H1 (cell line): ENCODE measurements around the gene ORC5. TPM values are rescaled to one million over a fixed set of nuclear protein-coding genes. Genes with fewer than 3 reads are reported as not detected.

ENCODE experiments used
- CTCF ChIA-PET: fragments of 300-600 bp; sonication (Branson Sonifier 250); formaldehyde crosslinking; loops from one replicate; lab custom pipeline; 2021; ENCODE audit not compliant: partially characterized antibody; lab: Charles Lee
- POLR2A ChIA-PET: fragments of 300-600 bp; sonication (Branson Sonifier 250); formaldehyde crosslinking; loops from one replicate; lab custom pipeline; 2021; ENCODE audit warnings: inconsistent platforms; ENCODE audit not compliant: partially characterized antibody; lab: Charles Lee
- DNase-seq, 2 experiments: peaks; one replicate each; pipeline versions ENCODE4 v3.0.0 to v3.0.0-alpha.2; 2010 to 2022; ENCODE audit warnings: low spot score in 2 of 2, low read depth in 1 of 2, mixed read lengths in 1 of 2
- FAIRE-seq: peaks from 2 replicates; lab custom pipeline; 2011; peaks lifted over from hg19 to GRCh38; lab: Jason Lieb, UNC
- H2AFZ ChIP-seq: 2 replicates; pipeline ENCODE4 v1.8.1; 2012; ENCODE audit warnings: low read length, inconsistent platforms
- H2AK5ac ChIP-seq: 2 replicates; pipeline ENCODE4 v1.6.1; 2013; ENCODE audit warnings: low read depth, low read length
- H2BK120ac ChIP-seq: replicated peaks from 2 replicates; pipeline ENCODE3; 2013; ENCODE audit warnings: low read depth, low read length, inconsistent platforms
- H2BK12ac ChIP-seq: 2 replicates; pipeline ENCODE4 v1.6.1; 2013; ENCODE audit warnings: low read depth, low read length
- H2BK15ac ChIP-seq: 2 replicates; pipeline ENCODE4 v1.6.1; 2013; ENCODE audit warnings: low read length
- H2BK20ac ChIP-seq: 2 replicates; pipeline ENCODE4 v1.6.1; 2013; ENCODE audit warnings: low read length
- H2BK5ac ChIP-seq: 2 replicates; pipeline ENCODE4 v1.6.1; 2013; ENCODE audit warnings: low read depth, low read length
- H3K14ac ChIP-seq: 2 replicates; pipeline ENCODE4 v1.6.1; 2013; ENCODE audit warnings: inconsistent platforms; ENCODE audit not compliant: insufficient read length
- H3K18ac ChIP-seq: 2 replicates; pipeline ENCODE4 v1.6.1; 2013; ENCODE audit warnings: low read length; ENCODE audit errors: extremely low read depth
- H3K23ac ChIP-seq: 2 replicates; pipeline ENCODE4 v1.6.1; 2013; ENCODE audit warnings: inconsistent platforms; ENCODE audit not compliant: insufficient read length
- H3K23me2 ChIP-seq: 2 replicates; pipeline ENCODE4 v1.6.1; 2013; ENCODE audit warnings: low read depth, low read length
- H3K27ac ChIP-seq: 2 replicates; pipeline ENCODE4 v1.6.1; 2011; ENCODE audit warnings: low read depth, low read length, inconsistent platforms
- H3K27me3 ChIP-seq, 4 experiments: replicated peaks in 1 of 4; 1 replicate in 1 of 4; 2 replicates in 3 of 4; pipeline versions ENCODE4 v1.6.1 to v1.8.1; 2011 to 2013; ENCODE audit warnings: low read length in 3 of 4, mild to moderate bottlenecking in 3 of 4, inconsistent platforms in 2 of 4, mixed read lengths in 2 of 4, moderate library complexity in 1 of 4; ENCODE audit not compliant: control insufficient read depth in 3 of 4, insufficient read depth in 3 of 4; ENCODE audit errors: extremely low read depth in 1 of 4
- H3K36me3 ChIP-seq, 4 experiments: 2 replicates each; pipeline versions ENCODE4 v1.6.1 to v1.8.1; 2011 to 2013; ENCODE audit warnings: mild to moderate bottlenecking in 4 of 4, low read length in 3 of 4, moderate library complexity in 2 of 4, control low read depth in 1 of 4, inconsistent platforms in 1 of 4; ENCODE audit not compliant: insufficient read depth in 4 of 4, control insufficient read depth in 2 of 4
- H3K4ac ChIP-seq: replicated peaks from 2 replicates; pipeline ENCODE3; 2013; ENCODE audit warnings: low read length, low read depth, mixed read lengths, inconsistent platforms; ENCODE audit not compliant: insufficient read length
- H3K4me1 ChIP-seq, 4 experiments: replicated peaks in 1 of 4; 1 replicate in 1 of 4; 2 replicates in 3 of 4; pipeline versions ENCODE4 v1.6.1 to v1.8.1; 2011 to 2013; ENCODE audit warnings: low read length in 3 of 4, inconsistent platforms in 2 of 4, mixed read lengths in 1 of 4; ENCODE audit not compliant: insufficient read depth in 4 of 4, control insufficient read depth in 3 of 4
- H3K4me2 ChIP-seq, 2 experiments: 2 replicates each; pipeline versions ENCODE4 v1.6.1 to v1.8.1; 2011 to 2013; ENCODE audit warnings: low read depth in 2 of 2, low read length in 2 of 2, control low read depth in 1 of 2, inconsistent platforms in 1 of 2, mild to moderate bottlenecking in 1 of 2; ENCODE audit not compliant: insufficient read depth in 1 of 2
- H3K4me3 ChIP-seq, 4 experiments: fragments of 200-600, 300-600 bp in 1 of 4; sonication (generic), shearing (Covaris generic), sonication (Bioruptor Twin) in 1 of 4; 2 replicates each; pipeline versions ENCODE4 v1.5.1 to v1.8.1; 2011 to 2016; ENCODE audit warnings: low read length in 4 of 4, low read depth in 3 of 4, control low read depth in 2 of 4, inconsistent platforms in 2 of 4, mild to moderate bottlenecking in 2 of 4, mixed read lengths in 1 of 4, moderate library complexity in 1 of 4; ENCODE audit not compliant: insufficient read depth in 2 of 4; ENCODE audit errors: extremely low read depth in 1 of 4
- H3K56ac ChIP-seq: replicated peaks from 2 replicates; pipeline ENCODE3; 2013; ENCODE audit warnings: low read depth, mild to moderate bottlenecking, mixed read lengths, low read length, inconsistent platforms; ENCODE audit not compliant: insufficient read length
- H3K79me1 ChIP-seq: 2 replicates; pipeline ENCODE4 v1.6.1; 2013; ENCODE audit warnings: low read depth, low read length, control low read depth
- H3K79me2 ChIP-seq, 2 experiments: 2 replicates each; pipeline versions ENCODE4 v1.6.1 to v1.8.1; 2012 to 2013; ENCODE audit warnings: low read length in 2 of 2, mild to moderate bottlenecking in 2 of 2, inconsistent platforms in 1 of 2; ENCODE audit not compliant: insufficient read depth in 2 of 2, control insufficient read depth in 1 of 2
- H3K9ac ChIP-seq, 4 experiments: replicated peaks in 1 of 4; 1 replicate in 1 of 4; 2 replicates in 3 of 4; pipeline versions ENCODE4 v1.6.1 to v1.8.1; 2011 to 2013; ENCODE audit warnings: low read depth in 3 of 4, low read length in 3 of 4, control low read depth in 2 of 4, mild to moderate bottlenecking in 2 of 4, moderate library complexity in 2 of 4, inconsistent platforms in 1 of 4; ENCODE audit errors: extremely low read depth in 1 of 4
- H3K9me3 ChIP-seq, 2 experiments: 2 replicates each; pipeline versions ENCODE4 v1.6.1 to v1.8.1; 2012 to 2013; ENCODE audit warnings: mild to moderate bottlenecking in 2 of 2, moderate library complexity in 2 of 2, control low read depth in 1 of 2, inconsistent platforms in 1 of 2, low read depth in 1 of 2, low read length in 1 of 2, mixed read lengths in 1 of 2; ENCODE audit not compliant: insufficient read depth in 2 of 2
- H4K20me1 ChIP-seq, 2 experiments: replicated peaks in 1 of 2; 2 replicates each; pipeline versions ENCODE3 to v1.8.1; 2011 to 2013; ENCODE audit warnings: inconsistent platforms in 2 of 2, low read length in 2 of 2, mild to moderate bottlenecking in 1 of 2; ENCODE audit not compliant: insufficient read depth in 2 of 2, control insufficient read depth in 1 of 2
- H4K5ac ChIP-seq: 2 replicates; pipeline ENCODE4 v1.6.1; 2013; ENCODE audit warnings: low read length, low read depth, mixed read lengths, inconsistent platforms; ENCODE audit not compliant: insufficient read length
- H4K8ac ChIP-seq: 2 replicates; pipeline ENCODE4 v1.8.0; 2013; ENCODE audit warnings: mild to moderate bottlenecking, moderate library complexity, low read length, inconsistent platforms; ENCODE audit not compliant: insufficient read depth; ENCODE audit errors: extremely low read depth
- H4K91ac ChIP-seq: replicated peaks from 2 replicates; pipeline ENCODE3; 2013; ENCODE audit warnings: low read length, mixed read lengths, inconsistent platforms; ENCODE audit not compliant: insufficient read length
- ATF3 ChIP-seq: IDR thresholded peaks from 2 replicates; pipeline ENCODE4 v1.6.1; 2011; ENCODE audit warnings: low read depth, mild to moderate bottlenecking, low read length; ENCODE audit not compliant: insufficient read depth
- BCL11A ChIP-seq, 2 experiments: IDR thresholded peaks; one replicate each; pipeline ENCODE4 v1.6.1; 2011; ENCODE audit warnings: low read depth in 2 of 2, low read length in 2 of 2, mild to moderate bottlenecking in 2 of 2
- BRCA1 ChIP-seq: IDR thresholded peaks from 2 replicates; pipeline ENCODE4 v1.6.1; 2012; ENCODE audit warnings: low read depth, low read length, improper control_type of control experiment
- GABPA ChIP-seq: IDR thresholded peaks from 2 replicates; pipeline ENCODE4 v1.6.1; 2011; ENCODE audit warnings: mild to moderate bottlenecking, low read length, moderate library complexity, borderline replicate concordance; ENCODE audit not compliant: insufficient read depth
- GTF2F1 ChIP-seq: IDR thresholded peaks from 2 replicates; pipeline ENCODE4 v1.6.1; 2012; ENCODE audit warnings: low read depth, low read length, improper control_type of control experiment, borderline replicate concordance
- NANOG ChIP-seq: IDR thresholded peaks from 2 replicates; pipeline ENCODE4 v1.6.1; 2011; ENCODE audit warnings: low read length, low read depth, mild to moderate bottlenecking, inconsistent platforms; ENCODE audit not compliant: insufficient read depth, poor library complexity, severe bottlenecking
- RXRA ChIP-seq: IDR thresholded peaks from 2 replicates; pipeline ENCODE4 v1.6.1; 2011; ENCODE audit warnings: low read depth, mild to moderate bottlenecking, low read length, moderate library complexity; ENCODE audit not compliant: insufficient read depth
- TAF1 ChIP-seq: IDR thresholded peaks from 2 replicates; pipeline ENCODE4 v1.6.1; 2011; ENCODE audit warnings: mild to moderate bottlenecking, low read depth, low read length
- TCF12 ChIP-seq: IDR thresholded peaks from 2 replicates; pipeline ENCODE4 v1.6.1; 2011; ENCODE audit warnings: low read depth, mild to moderate bottlenecking, low read length
- ZNF274 ChIP-seq: IDR thresholded peaks from 2 replicates; pipeline ENCODE4 v1.7.0; 2012; ENCODE audit warnings: low read length, borderline replicate concordance; ENCODE audit errors: extremely low read depth
- WGBS, 2 experiments: shearing (Covaris generic) in 1 of 2; methylation state at CpG; one replicate each; pipeline versions ENCODE4 v1.1.6 to v1.1.7; 2013 to 2015; ENCODE audit warnings: low lambda C conversion rate in 2 of 2, mixed read lengths in 2 of 2, inconsistent platforms in 1 of 2, low coverage in 1 of 2, missing lambda C conversion rate in 1 of 2; ENCODE audit not compliant: insufficient replicate concordance in 2 of 2, insufficient coverage in 1 of 2, insufficient read length in 1 of 2; ENCODE audit errors: extremely low coverage in 1 of 2, missing lambda C conversion rate in 1 of 2; 5-methylcytosine and 5-hydroxymethylcytosine counted together
- polyA plus RNA-seq, 7 experiments: library from polyadenylated mRNA; depleted of rRNA in 3 of 7; stranded (reverse) in 5 of 7; unstranded in 2 of 7; fragments of >200 nt in 5 of 7; fragments of 200-250 nt in 2 of 7; gene quantifications; 1 replicate in 5 of 7; 2 replicates in 1 of 7; 4 replicates in 1 of 7; pipeline versions ENCODE4 v1.2.1 to v1.2.3, GENCODE V29; 2011 to 2013; ENCODE audit warnings: missing spikeins in 2 of 7, mixed read lengths in 2 of 7
- total RNA-seq: library from RNA; stranded (reverse); fragmentation: NEBNext Ultra II Directional; extraction: Animal tissue kit (Norgen Biotek cat#: 25700); gene quantifications from 2 replicates; pipeline ENCODE4 v1.2.1, GENCODE V29; 2021

Gene ORC5
- total and polyA plus RNA-seq, 2 of the 8 experiments (the other 6 are each of a cell fraction or from before 2014, with no cell fraction given) = 7.7 to 19.9 TPM

GRCh38 chr7:104091242-104091641 lies 116.6 kb downstream of the ORC5 start:
- Histone ChIP-seq H3K23me2 (no peaks in the 10 kb centered on the region; the same call in 1 of the 2 replicates), H4K91ac (no peak overlapping the region), H3K4me1 (no peaks in the 10 kb centered on the region), H3K27ac (no peak overlapping the region), H3K14ac (no peak overlapping the region), H3K56ac (no peak overlapping the region), H3K18ac (no peak overlapping the region), H2BK20ac (no peak overlapping the region), H3K4me2 (no peak overlapping the region), H3K9ac (no peak overlapping the region), H2BK15ac (no peak overlapping the region), H2AK5ac (no peak overlapping the region), H2AFZ (no peak overlapping the region), H2BK12ac (no peak overlapping the region), H4K8ac (no peak overlapping the region), H3K23ac (no peak overlapping the region), H2BK5ac (no peak overlapping the region), H3K4ac (no peak overlapping the region), H3K4me3 (no peak overlapping the region), H3K27me3 (no peaks in the 10 kb centered on the region), H4K5ac (no peak overlapping the region), H3K9me3 (no peaks in the 10 kb centered on the region), H3K79me2 (no peaks in the 10 kb centered on the region), H3K36me3 (no peaks in the 10 kb centered on the region), H2BK120ac (no peak overlapping the region), H3K79me1 (no peaks in the 10 kb centered on the region), H4K20me1 (no peaks in the 10 kb centered on the region)
- 91% methylated on average over 4 of the region's 4 CpGs; no CpG with 5 or more reads in 1 of the 2 experiments for WGBS, 2 experiments
- ChIA-PET POLR2A (no interaction called here), CTCF (no interaction called here)
- FAIRE-seq = no peak
- DNase-seq = no peak
- TF ChIP-seq ATF3 = no peak
- no peak for TF ChIP-seq BRCA1
- no peak for TF ChIP-seq GABPA
- no peak for TF ChIP-seq ZNF274
- TF ChIP-seq GTF2F1 = no peak
- no peak for TF ChIP-seq NANOG
- no peak for TF ChIP-seq TCF12
- no peak for TF ChIP-seq TAF1
- TF ChIP-seq BCL11A (IDR thresholded peaks at IDR 0.05; ENCODE audit: low read depth in 2 of 2, low read length in 2 of 2) = no peak
- no peak for TF ChIP-seq RXRA
